Measurements from ENCODE around the gene GRAMD1B.

DNA sequence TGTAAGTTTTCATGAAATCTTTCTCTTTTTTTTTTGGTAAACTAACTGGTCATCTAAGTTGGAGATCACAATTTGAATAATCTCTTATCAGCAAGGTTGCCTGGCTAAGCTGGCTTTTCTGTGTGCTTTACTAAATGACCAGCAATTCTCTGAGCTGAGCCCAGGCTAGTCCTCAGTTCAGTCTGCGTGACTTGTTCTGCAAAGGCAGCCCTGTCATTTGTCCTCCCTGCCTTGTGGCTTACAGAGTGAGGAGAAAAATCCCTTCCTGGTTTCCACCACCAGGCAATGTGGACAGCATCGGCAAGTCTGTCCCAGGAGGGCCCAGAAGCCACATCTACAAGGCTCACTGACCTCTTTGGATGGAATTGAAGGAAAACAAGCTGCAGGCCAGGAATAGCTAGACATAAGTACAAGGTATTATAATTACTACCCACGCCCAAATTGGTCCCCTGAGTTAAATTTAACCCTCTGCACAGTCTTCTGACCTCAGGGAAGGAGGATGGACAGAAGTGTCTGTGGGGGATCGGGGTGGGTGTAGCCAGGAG is 115.7 kb downstream of the GRAMD1B start:
- TF ChIP-seq POLR2A (IDR thresholded peaks at IDR 0.05), result no peak
- TF ChIP-seq, protein P1, sequence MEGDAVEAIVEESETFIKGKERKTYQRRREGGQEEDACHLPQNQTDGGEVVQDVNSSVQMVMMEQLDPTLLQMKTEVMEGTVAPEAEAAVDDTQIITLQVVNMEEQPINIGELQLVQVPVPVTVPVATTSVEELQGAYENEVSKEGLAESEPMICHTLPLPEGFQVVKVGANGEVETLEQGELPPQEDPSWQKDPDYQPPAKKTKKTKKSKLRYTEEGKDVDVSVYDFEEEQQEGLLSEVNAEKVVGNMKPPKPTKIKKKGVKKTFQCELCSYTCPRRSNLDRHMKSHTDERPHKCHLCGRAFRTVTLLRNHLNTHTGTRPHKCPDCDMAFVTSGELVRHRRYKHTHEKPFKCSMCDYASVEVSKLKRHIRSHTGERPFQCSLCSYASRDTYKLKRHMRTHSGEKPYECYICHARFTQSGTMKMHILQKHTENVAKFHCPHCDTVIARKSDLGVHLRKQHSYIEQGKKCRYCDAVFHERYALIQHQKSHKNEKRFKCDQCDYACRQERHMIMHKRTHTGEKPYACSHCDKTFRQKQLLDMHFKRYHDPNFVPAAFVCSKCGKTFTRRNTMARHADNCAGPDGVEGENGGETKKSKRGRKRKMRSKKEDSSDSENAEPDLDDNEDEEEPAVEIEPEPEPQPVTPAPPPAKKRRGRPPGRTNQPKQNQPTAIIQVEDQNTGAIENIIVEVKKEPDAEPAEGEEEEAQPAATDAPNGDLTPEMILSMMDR (IDR thresholded peaks at IDR 0.05), result no peak

Data from esophagus squamous epithelium (tissue), 4 donors.